HG02588 (cell line): ENCODE data around the gene SLC7A6OS.

Experiments
- ATAC-seq: cut with Tn5 transposase; IDR thresholded peaks from one replicate; pipeline ENCODE4 v1.9.1; 2021; ENCODE audit warnings: mild to moderate bottlenecking, moderate library complexity; ENCODE audit not compliant: unreplicated experiment

SLC7A6OS gene

GRCh38 chr16:68282064-68282452 is 28.7 kb downstream of the SLC7A6OS start:
- ATAC-seq: no peak

- ATAC-seq: no peak
Measured at GRCh38 chr16:68281368-68282063, 29.2 kb downstream of the SLC7A6OS start.

GRCh38 chr16:68279726-68280558 is 30.8 kb downstream of the SLC7A6OS start:
- no peak for ATAC-seq

GRCh38 chr16:68276223-68276622 is 34.5 kb downstream of the SLC7A6OS start:
- no peak for ATAC-seq

GRCh38 chr16:68275611-68276191 is 35.0 kb downstream of the SLC7A6OS start:
- no peak for ATAC-seq

GRCh38 chr16:68274441-68274840 is 36.3 kb downstream of the SLC7A6OS start:
- no peak for ATAC-seq

GRCh38 chr16:68273896-68274295 is 36.9 kb downstream of the SLC7A6OS start:
- ATAC-seq: no peak

GRCh38 chr16:68273459-68273858 is 37.3 kb downstream of the SLC7A6OS start:
- no peak for ATAC-seq

GRCh38 chr16:68272507-68273209 is 38.1 kb downstream of the SLC7A6OS start:
- no peak for ATAC-seq

- no peak for ATAC-seq
Measured at GRCh38 chr16:68270353-68270752, 40.4 kb downstream of the SLC7A6OS start.

- no peak for ATAC-seq
Measured at GRCh38 chr16:68269793-68270192, 41.0 kb downstream of the SLC7A6OS start.

GRCh38 chr16:68267612-68268405 is 42.9 kb downstream of the SLC7A6OS start:
- no peak for ATAC-seq

GRCh38 chr16:68265078-68265920 is 45.4 kb downstream of the SLC7A6OS start:
- ATAC-seq: peak; percentile 7

GRCh38 chr16:68264128-68265077 is 46.3 kb downstream of the SLC7A6OS start, which contains the start of gene SLC7A6:
Gene SLC7A6 (plus strand): TSS chr16:68264526. CDS start chr16:68274727, 10,201 bp downstream.
- ATAC-seq: peak; percentile 64

- peak; percentile 1 for ATAC-seq
Measured at GRCh38 chr16:68263559-68264127, 47.1 kb downstream of the SLC7A6OS start.

GRCh38 chr16:68259007-68259825 is 51.5 kb downstream of the SLC7A6OS start:
- ATAC-seq: no peak
